Mammary epithelial cell (primary cell): ENCODE measurements around the gene DCLRE1C.

Experiments used
- CTCF ChIP-seq, 2 donors: IDR thresholded peaks in 1 of 2; conservative IDR thresholded peaks in 1 of 2; 2 replicates each; pipeline ENCODE4 v1.5.1; 2011 to 2012; ENCODE audit warnings: inconsistent platforms in 2 of 2, low read length in 2 of 2, mild to moderate bottlenecking in 2 of 2, control low read depth in 1 of 2, low read depth in 1 of 2; ENCODE audit not compliant: insufficient read depth in 1 of 2; ENCODE audit errors: extremely low read depth in 1 of 2
- EZH2 ChIP-seq: IDR thresholded peaks from 2 replicates; pipeline ENCODE4 v1.6.1; 2012; ENCODE audit warnings: low read length, inconsistent platforms, borderline replicate concordance

GRCh38 chr10:14916600-14916999 lies 37.3 kb downstream of the DCLRE1C start:
- TF ChIP-seq CTCF (conservative IDR thresholded peaks at IDR 0.05 in 1 of 2, IDR thresholded peaks at IDR 0.05 in 1 of 2; ENCODE audit: extremely low read depth in 1 of 2, insufficient read depth in 1 of 2, low read depth in 1 of 2, low read length in 2 of 2) (no peak), EZH2 (no peak)
